ENCODE data around the gene GKAP1.
"Not testable (repeated sequence)": the region's sequence is repeated elsewhere in the genome, so short reads cannot be mapped to it uniquely, and the experiment has no call there.

Gene GKAP1

DNA sequence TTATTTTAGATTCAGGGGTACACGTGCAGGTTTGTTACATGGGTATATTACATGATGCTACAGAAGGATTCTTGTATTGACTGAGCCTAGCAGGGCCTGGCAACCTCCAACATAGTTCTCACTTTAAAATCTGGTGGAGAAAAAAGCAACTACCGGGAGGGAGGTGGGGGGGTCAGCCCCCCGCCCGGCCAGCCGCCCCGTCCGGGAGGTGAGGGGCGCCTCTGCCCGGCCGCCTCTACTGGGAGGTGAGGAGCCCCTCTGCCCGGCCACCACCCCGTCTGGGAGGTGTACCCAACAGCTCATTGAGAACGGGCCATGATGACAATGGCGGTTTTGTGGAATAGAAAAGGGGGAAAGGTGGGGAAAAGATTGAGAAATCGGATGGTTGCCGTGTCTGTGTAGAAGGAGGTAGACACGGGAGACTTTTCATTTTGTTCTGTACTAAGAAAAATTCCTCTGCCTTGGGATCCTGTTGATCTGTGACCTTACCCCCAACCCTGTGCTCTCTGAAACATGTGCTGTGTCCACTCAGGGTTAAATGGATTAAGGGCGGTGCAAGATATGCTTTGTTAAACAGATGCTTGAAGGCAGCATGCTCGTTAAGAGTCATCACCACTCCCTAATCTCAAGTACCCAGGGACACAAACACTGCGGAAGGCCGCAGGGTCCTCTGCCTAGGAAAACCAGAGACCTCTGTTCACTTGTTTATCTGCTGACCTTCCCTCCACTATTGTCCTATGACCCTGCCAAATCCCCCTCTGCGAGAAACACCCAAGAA is 88.8 kb downstream of the GKAP1 start:
- DNase-seq = not testable (repeated sequence)

- no peak for DNase-seq
Measured at GRCh38 chr9:83724436-83724835, 93.1 kb downstream of the GKAP1 start.

GRCh38 chr9:83722726-83723495 is 94.7 kb downstream of the GKAP1 start:
- no peak for DNase-seq

- no peak for DNase-seq
Measured at GRCh38 chr9:83721509-83721908, 96.1 kb downstream of the GKAP1 start.

- no peak for DNase-seq
Measured at GRCh38 chr9:83715794-83716193, 101.8 kb downstream of the GKAP1 start.

GRCh38 chr9:83715221-83715620 is 102.3 kb downstream of the GKAP1 start:
- DNase-seq = no peak

- DNase-seq = peak in 1 of 2 experiments; percentile 47
Measured at GRCh38 chr9:83714329-83714728, 103.2 kb downstream of the GKAP1 start.

DNA sequence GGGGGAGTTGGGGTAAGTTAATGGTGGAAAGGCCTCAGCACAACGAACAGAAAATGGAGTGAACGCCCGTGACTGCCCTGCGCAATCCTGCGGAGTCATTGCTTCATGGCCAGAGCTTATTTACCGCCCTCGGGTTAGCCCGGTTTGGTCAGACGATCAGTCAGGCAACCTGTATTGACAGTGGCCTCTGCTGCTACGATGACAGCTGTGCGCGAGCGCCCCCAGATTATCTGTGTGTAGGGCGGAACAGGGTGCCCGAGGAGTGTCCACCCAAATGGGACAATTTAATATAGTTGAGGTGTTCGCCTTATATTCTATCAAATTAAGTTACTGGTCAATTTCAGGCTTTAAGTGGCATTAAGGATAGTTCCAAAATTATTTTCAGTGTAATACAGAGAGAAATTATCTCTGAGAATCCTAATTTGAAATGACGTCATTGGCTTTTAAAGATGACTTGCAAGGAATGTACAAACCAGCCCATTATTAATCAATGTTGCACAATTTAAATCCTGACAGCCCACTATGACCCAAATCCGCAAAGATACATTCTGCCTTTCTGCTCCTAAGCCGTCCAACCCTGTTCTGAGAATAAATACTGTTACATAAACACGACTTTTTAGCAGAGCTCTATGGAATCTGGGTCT is 108.9 kb downstream of the GKAP1 start:
- DNase-seq = peak in 1 of 2 experiments; percentile 26

DNA sequence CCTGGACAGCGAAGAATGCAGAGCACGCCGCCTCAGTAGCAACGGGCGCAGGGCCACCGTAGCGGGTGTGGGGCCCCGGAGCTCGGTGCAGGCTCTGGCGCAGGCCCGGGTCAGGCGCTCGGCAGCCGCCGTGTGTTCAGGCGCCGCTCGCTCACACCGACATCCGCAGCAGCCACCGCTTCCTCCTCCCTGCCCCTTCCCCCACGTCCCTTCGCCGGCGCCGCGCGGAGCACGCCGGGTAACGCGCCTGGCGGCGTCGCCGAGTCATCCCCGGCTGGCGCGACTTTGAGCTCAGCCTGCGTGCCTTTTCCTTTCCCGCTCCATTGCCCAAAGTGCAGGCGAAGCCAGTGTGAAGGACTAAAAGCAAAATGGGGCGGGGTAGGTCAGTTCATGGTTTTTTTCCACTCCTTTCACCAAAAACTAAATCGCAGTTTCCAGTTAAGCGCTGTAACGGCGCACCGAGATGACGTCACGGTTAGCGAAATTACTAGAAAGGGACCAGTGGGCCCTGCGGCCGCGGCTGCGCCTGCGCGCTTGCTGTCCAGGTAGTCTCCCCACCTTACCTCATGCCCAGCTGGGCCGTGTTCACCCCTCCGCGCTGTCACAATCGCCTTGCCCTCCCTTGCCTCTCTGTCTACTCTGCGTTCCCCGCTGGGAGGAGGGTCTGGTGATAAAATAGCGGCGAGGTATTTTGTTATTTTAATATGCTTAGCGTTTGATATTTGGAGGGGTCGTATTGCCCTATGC is 109.6 kb downstream of the GKAP1 start, which contains the start of gene UBQLN1:
TSS of gene UBQLN1 (minus strand) at position 191 of the 747 bp plus-strand sequence. CDS start 279 bp downstream, outside the sequence.
- DNase-seq = peak; percentile 75 to 88

GRCh38 chr9:83707518-83707767 is 110.1 kb downstream of the GKAP1 start:
- peak; percentile 50 to 73 for DNase-seq

DNA sequence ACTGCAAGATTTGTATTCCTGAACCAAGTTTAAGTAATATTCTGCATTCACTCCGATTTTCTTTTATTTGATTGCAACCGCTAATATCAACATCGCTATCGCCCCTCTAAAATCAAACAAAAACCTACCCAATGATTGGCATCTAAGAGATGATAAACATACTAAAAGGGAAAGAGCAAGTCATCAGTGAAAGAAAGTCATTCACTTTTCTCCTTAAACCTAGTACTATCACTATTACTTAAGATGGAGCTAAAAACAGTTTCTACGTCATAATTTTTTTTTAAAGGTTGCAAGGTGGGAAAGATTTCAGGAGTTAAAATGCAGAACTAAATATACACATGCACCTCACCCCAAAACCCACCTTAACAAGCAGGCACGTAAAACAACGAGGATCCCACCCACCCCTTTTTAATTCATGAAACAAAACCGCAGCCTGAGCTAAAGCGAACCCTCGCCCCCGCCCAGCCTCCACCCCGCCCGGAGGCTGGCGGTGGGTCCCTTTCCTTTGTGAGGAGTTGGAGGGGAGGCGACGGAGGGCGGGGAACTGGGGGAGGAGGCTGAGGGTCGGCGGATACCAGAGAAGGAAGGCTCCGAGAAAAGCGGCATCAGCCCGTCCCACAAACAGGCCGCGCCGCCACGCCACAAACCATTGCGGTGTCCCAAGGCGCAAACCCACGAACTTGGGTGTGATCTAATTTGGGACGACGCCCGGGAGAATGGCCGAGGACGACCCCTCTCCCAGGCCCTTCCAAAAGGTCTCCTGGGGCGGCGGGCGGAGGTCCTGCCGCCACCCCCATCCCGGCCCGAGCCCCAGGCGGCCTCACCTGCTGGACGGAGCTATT is 110.7 kb downstream of the GKAP1 start:
- DNase-seq = peak; percentile 6 to 25

DNA sequence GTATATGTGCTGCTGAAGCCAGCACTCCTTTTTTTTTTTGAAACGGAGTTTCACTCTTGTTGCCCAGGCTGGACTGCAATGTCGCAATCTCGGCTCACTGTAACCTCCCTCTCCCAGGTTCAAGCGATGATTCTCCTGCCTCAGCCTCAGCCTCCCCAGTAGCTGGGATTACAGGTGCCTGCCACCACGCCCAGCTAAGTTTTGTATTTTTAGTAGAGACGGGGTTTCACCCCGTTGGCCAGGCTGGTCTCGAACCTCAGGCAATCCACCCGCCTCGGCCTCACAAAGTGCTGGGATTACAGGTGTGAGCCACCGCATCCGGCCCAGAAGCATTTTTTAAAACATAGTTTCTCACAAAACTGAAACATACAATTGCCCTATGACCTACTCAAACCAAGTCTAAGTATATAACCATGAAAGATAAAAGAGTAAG is 112.3 kb downstream of the GKAP1 start:
- not testable (repeated sequence) for DNase-seq

DNA sequence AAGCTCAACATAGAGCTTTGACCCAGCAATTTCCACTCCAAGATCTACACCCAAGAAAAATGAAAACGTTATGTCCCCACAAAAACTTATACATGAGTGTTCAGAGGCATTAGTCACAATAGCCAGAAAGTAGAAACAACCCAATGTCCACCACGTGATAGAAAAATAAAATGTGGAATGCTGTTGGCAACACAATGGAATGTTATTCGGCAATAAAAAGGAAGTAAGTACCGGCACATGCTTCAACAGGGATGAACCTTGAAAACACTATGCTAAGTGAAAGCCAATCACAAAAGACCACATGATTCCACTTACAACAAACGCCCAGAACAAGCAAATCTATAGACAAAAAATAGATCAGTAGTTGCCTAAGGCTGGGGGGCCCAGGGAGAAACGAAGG is 115.8 kb downstream of the GKAP1 start:
- DNase-seq = no peak

DNA sequence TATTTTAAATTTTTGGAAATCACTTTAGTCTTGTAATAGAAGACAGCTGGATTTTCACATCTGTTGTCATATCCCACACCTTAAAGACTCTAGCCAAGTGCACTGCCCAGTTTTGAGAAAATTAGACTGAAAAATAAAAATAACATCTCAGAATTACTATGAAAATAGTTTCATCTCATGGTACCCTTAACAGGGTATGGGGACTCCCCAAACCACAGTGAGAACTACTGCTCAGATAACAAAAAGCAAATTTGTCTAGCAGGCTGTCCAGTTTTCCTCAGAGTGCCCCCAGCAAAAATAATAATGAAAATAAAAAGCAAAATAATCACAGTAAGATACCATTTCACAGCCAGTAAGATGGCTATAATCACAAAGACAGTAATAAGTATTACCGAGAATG is 116.3 kb downstream of the GKAP1 start:
- DNase-seq = no peak

- DNase-seq = no peak
Measured at GRCh38 chr9:83699615-83700014, 118.0 kb downstream of the GKAP1 start.

DNA sequence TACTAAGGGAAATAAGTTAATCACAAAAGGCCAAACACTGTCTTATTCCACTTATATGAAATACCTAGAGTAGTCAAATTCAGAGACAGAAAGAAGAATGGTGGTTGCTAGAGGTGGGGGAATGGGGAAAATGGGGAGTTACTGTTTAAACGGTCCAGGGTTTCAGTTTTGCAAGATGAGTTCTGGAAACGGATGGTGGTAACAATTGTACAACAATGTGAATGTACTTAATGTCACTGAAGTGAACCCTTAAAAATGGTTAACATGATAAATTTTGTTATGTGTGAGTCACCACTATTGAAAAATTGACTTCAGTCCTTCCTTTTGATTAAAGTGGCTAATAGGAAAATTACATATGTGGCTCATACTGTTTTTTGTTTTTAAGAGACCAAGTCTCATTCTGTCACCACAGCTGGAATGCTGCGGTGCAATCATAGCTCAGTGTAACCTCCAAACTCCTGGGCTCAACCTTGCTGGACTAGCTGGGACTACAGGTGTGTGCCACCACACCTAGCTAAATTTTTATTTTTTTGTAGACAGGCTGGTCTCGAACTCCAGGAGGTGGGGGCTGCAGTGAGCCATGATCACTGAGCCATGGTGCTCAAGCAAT is 118.5 kb downstream of the GKAP1 start:
- DNase-seq = no peak

- no peak for DNase-seq
Measured at GRCh38 chr9:83691492-83691891, 126.1 kb downstream of the GKAP1 start.

Measured in NCI-H526 (cell line).